GM12875 (cell line): Measurements from ENCODE around the gene ASTN2.

Experiments used
- H3K4me3 ChIP-seq: one replicate; pipeline ENCODE4 v1.5.1; 2011; ENCODE audit warnings: low read depth, low read length, control low read depth
- TF ChIP-seq, protein P1 (sequence below): IDR thresholded peaks from 2 replicates; pipeline ENCODE4 v1.5.1; 2011; ENCODE audit warnings: low read depth, mild to moderate bottlenecking, control low read depth, inconsistent platforms, low read length, moderate library complexity, borderline replicate concordance; ENCODE audit not compliant: insufficient read depth

ASTN2 gene

DNA sequence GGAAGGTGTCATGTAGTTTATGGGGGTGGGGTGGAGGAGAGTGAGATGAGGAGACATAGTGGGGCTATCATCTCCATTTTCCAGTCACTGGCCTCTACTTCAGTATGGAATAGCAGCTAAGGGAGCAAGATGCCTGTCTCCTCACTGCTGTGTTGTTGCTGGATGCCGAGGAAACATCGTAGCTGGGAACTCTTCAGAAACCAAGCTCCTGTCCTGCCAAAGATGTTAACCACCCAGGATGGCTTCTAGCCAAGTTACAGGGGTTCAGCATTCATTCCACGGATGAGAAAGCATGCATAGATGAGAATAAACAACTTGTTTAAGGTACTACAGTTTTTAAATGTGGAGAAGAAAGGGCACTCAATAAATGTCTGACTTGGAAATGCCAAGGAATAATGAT lies 226.5 kb downstream of the ASTN2 start:
- TF ChIP-seq, protein P1, sequence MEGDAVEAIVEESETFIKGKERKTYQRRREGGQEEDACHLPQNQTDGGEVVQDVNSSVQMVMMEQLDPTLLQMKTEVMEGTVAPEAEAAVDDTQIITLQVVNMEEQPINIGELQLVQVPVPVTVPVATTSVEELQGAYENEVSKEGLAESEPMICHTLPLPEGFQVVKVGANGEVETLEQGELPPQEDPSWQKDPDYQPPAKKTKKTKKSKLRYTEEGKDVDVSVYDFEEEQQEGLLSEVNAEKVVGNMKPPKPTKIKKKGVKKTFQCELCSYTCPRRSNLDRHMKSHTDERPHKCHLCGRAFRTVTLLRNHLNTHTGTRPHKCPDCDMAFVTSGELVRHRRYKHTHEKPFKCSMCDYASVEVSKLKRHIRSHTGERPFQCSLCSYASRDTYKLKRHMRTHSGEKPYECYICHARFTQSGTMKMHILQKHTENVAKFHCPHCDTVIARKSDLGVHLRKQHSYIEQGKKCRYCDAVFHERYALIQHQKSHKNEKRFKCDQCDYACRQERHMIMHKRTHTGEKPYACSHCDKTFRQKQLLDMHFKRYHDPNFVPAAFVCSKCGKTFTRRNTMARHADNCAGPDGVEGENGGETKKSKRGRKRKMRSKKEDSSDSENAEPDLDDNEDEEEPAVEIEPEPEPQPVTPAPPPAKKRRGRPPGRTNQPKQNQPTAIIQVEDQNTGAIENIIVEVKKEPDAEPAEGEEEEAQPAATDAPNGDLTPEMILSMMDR, result no peak
- no peak overlapping the region for H3K4me3 ChIP-seq

DNA sequence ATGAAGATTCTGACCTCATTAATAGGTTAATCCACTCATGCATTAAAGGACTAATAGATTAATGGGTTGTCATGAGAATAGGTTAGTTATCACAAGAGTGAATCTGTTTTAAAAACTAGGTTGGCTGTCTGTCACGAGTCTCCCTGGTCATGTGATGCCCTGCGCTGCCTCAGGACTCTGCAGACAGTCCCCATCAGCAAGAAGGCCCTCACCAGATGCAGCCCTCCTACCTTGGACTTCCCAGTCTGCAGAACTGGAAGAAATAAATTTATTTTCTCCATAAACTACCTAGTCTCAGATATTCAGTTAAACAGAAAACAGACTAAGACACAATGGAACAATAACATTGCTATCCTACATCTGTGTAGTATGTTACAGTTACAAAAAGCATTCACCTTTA lies 227.4 kb downstream of the ASTN2 start:
- TF ChIP-seq, protein P1, result no peak
- H3K4me3 ChIP-seq, result no peak overlapping the region

DNA sequence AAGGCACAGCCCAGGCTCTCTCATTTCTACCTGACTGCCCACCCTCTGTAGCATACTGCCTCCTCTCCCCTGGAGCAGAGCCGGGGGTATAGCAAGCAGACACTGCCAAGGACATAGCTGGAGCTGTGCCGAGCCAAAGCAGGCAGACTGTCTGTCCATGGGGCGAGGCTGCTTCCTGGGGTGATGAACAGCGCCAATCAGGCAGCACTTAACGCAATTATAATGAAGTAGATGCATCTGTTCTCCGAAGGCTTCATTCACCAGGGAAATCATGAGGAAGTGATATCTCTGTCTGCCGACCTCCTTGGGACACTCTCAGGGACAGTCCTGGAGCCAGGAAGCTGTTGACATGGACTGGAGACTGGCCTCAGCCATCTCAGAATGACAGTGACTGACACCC lies 230.7 kb downstream of the ASTN2 start:
- no peak overlapping the region for H3K4me3 ChIP-seq
- TF ChIP-seq, protein P1, result no peak

DNA sequence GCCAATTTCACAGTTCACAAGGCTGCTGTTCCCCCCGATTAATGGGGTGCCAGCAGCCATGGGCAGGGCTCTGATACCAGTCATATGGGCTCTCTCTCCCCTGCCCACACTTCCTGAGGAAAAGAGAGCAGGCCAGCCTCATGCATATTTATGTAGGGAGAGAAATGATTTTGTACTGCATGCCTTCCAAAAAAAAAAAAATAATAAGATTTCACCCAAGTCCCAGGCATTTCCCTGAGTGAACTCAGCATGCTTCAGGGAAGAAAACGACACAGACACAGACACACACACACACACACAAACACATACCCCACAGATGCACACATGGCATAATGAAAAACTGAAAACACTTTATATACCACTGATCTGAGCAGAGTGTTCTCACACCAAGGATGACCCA lies 232.8 kb downstream of the ASTN2 start:
- TF ChIP-seq, protein P1, result no peak
- H3K4me3 ChIP-seq, result no peak overlapping the region

DNA sequence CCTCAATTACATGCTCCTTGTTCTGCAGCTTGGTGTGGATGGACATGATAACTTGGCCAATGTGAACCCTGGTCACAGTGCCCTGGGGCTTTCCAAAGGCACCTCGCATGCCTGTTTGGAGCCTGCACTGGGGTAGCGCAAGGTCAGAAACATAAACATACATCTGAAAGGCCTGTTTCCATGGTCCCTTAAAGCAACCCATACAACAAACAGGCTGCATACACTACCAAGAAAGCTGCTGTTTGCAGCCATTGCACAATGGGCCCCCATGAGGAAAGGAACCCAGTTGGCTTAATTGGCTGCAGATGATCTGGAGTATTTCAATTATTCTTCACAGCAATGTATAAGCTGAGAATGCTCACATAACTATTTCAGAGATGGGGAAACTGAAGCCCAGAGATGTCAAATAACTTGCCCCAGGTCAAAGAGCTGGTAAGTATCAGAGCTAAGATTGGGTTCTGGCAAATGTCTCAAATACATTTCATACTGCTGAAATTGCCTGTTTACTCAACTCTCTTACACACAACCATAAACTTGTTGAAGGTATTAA lies 233.9 kb downstream of the ASTN2 start:
- TF ChIP-seq, protein P1, result no peak
- H3K4me3 ChIP-seq, result no peak overlapping the region

DNA sequence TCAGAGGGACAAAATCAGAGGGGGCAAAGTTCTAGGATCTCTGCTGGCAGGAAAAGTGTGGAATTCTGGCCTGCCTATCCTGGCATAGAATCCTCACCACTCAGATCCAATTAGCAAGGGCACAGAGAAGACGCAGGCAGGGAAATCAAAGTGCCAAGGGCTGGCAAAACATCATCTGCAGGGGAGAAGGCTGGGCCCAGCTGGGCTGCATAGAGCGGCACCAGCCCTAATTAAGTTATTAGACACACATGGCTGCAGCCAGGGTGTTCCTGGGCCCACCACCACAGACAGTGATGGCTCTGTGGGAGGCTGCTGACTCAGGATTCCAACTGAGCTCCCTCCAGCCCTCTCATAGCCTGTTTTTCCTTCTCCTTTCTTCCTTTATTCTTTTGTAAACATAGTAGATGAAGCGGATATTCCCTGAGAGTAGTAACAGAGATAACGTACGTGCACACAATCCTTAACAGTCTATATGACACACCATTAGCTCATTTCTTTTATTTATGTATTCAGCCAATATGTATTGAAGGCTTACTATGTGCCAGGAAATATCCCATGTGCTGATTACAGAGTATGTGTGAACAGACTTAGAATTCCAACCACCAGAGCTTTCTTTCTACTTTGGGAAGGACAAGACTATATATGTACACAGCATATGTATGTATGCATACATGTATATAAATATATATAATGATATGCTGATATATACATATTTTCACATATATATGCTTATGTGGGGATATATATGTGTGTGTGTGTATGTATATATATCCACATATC lies 236.1 kb downstream of the ASTN2 start:
- H3K4me3 ChIP-seq, result no peak overlapping the region
- TF ChIP-seq, protein P1, result no peak

DNA sequence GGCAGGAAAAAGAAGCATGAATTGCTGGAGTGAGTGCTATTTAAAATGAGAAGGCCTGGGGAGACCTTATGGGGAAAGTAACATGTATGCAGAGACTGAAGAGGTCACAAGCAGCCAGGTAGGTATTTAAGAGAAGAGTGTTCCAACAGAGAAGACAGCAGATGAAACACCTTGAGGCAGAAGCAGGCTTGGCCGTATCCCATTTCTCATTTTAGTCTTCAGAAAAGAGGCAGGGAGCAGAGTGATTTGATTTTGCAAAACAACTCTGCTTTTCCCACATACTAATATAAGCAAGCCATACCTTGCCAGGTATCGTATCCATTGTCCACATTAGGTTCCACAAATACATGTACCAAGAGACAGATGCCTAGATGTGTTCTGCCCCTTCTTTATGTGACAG lies 244.3 kb downstream of the ASTN2 start:
- H3K4me3 ChIP-seq, result no peak overlapping the region
- TF ChIP-seq, protein P1, result no peak
